Rectal smooth muscle tissue (tissue), 1 donor: ENCODE results near the gene TMEM14A.
"Not testable (repeated sequence)": the region's sequence is repeated elsewhere in the genome, so short reads cannot be mapped to it uniquely, and the experiment has no call there.

Experiments used
- H3K27ac ChIP-seq: one replicate; pipeline ENCODE4 v1.7.0; 2013; ENCODE audit warnings: low read depth, low read length, inconsistent platforms
- H3K27me3 ChIP-seq: one replicate; pipeline ENCODE4 v1.7.0; 2013; ENCODE audit warnings: low read length; ENCODE audit not compliant: control insufficient read depth, insufficient read depth
- H3K36me3 ChIP-seq: one replicate; pipeline ENCODE4 v1.7.0; 2013; ENCODE audit warnings: low read length; ENCODE audit not compliant: control insufficient read depth, insufficient read depth
- H3K4me1 ChIP-seq: one replicate; pipeline ENCODE4 v1.7.0; 2013; ENCODE audit warnings: low read length; ENCODE audit not compliant: control insufficient read depth, insufficient read depth
- H3K4me3 ChIP-seq: one replicate; pipeline ENCODE4 v1.7.0; 2013; ENCODE audit warnings: low read length
- H3K9ac ChIP-seq: one replicate; pipeline ENCODE4 v1.7.0; 2013; ENCODE audit warnings: low read length

Gene TMEM14A

DNA sequence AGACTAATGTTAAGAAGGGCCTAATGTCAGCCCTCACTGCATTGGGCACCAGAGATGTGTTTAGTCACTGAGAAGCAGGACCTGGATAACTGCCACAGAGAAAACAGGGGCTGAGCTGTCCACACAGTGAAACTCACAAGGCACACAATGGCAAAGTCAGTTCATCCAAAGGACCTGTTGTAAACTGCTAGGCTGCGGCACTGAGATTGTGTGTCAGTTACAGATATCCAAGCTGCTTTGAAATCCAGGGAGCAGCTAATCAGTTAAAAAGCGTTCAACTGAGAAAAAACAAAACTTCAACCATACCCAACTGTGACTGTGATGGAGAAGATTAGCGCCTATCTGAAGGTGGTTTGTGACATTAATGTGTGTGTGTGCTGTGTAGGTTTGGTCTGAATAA, 27.8 kb upstream of the TMEM14A start:
- H3K27me3 ChIP-seq = no peaks in the 10 kb centered on the region
- H3K36me3 ChIP-seq = no peaks in the 10 kb centered on the region
- H3K4me1 ChIP-seq = no peaks in the 10 kb centered on the region
- no peak overlapping the region for H3K27ac ChIP-seq
- H3K9ac ChIP-seq = no peak overlapping the region
- no peak overlapping the region for H3K4me3 ChIP-seq

DNA sequence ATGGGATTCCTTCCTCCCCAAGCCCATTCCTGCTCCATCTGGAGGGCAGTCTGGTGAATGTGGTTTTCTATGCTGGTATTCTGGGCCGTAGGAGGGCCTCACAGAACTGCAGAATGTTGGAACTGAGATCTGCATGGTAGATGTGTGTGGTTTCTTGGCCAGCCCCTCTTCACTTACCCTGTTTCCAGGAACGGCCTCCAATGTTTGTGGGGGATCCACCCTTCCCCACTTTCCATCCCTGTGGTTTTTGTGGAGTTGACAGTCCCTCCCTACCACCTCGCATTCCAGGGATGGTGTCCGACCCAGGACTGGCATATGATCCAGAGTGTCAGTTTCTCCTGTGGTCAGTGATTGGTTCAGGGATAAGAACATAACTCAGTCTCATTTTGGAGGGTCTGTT, 26.7 kb upstream of the TMEM14A start:
- Histone ChIP-seq H3K4me3 (no peak overlapping the region), H3K27ac (no peak overlapping the region), H3K36me3 (no peaks in the 10 kb centered on the region), H3K4me1 (no peaks in the 10 kb centered on the region), H3K9ac (no peak overlapping the region), H3K27me3 (no peaks in the 10 kb centered on the region)

- Histone ChIP-seq H3K36me3 (no peaks in the 10 kb centered on the region), H3K9ac (no peak overlapping the region), H3K27me3 (no peaks in the 10 kb centered on the region), H3K4me3 (no peak overlapping the region), H3K27ac (no peak overlapping the region), H3K4me1 (no peaks in the 10 kb centered on the region)
These were observed 24.9 kb upstream of the TMEM14A start for GRCh38 chr6:52645976-52646375.

DNA sequence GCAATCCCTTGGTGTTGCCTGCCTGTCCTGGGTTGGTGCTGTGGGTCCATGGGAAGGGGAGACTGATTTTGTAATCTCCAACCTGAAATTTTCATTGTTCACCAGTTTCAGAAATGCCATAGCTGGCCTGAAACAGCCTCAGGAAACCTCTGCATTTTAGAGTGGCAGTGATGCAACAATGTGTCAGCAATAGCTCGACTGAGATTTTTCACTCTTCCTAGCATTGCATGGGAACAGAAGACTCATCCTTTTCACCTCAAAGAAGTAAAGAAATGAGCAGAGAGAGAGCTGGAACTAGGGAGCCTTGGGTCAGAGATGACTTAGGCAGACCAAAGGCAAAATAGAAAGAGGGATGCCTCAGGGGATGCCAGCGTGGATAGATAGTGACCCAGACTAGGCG, 23.7 kb upstream of the TMEM14A start:
- Histone ChIP-seq H3K27me3 (no peaks in the 10 kb centered on the region), H3K9ac (no peak overlapping the region), H3K4me1 (no peaks in the 10 kb centered on the region), H3K36me3 (no peaks in the 10 kb centered on the region), H3K27ac (no peak overlapping the region), H3K4me3 (no peak overlapping the region)

DNA sequence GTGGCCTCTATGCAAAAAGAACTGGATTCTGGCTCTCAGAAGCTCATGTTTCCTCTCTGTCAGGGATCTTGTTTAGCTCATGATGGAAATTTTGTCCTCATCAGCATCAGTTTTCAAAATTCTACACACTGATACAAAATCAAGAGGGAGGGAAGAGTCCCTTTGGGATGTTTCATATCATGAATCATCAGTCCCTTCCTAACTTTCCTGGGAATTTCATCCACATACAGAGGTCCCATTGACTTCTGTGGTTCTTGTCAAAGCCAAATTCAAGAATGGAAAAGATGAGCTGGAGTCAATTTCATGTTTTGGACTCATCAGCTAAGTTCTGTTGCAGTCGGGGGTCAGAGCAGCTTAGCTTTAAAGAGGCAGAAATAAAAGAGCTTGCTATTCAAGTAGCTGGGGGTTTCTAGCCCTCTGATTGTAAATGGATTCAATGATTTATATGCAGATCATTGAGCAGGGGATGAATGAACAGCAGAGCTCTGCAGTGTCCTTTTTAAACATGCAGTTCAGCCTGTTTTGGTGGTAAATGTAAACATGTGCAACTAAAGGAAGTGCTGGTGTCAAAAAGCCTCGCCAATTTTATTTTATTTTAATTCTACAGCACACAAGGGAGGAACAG, 21.3 kb upstream of the TMEM14A start:
- no peaks in the 10 kb centered on the region for H3K36me3 ChIP-seq
- no peaks in the 10 kb centered on the region for H3K27me3 ChIP-seq
- no peak overlapping the region for H3K4me3 ChIP-seq
- no peak overlapping the region for H3K27ac ChIP-seq
- no peaks in the 10 kb centered on the region for H3K4me1 ChIP-seq
- H3K9ac ChIP-seq = no peak overlapping the region

DNA sequence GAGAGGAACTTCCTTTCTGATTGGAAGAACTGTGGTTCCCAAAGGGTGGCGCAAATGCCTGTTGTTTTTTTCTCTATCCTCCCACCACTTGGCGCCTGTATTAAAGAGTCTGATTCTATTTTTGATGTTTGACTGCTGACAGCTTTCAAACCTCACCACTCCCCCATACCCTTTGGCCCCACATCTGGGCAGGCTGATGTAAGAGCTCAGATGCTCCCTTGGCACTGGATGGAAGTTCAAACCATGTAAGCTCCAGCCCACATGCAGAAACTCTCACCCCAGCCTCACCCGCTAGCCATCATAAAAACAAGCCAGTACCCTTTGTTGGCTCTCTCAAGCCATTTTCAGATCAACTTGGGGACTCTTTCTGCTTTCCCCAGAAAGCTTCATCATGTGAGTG, 20.0 kb upstream of the TMEM14A start:
- no peaks in the 10 kb centered on the region for H3K4me1 ChIP-seq
- H3K4me3 ChIP-seq = no peak overlapping the region
- no peak overlapping the region for H3K27ac ChIP-seq
- H3K9ac ChIP-seq = no peak overlapping the region
- H3K36me3 ChIP-seq = no peaks in the 10 kb centered on the region
- no peaks in the 10 kb centered on the region for H3K27me3 ChIP-seq

DNA sequence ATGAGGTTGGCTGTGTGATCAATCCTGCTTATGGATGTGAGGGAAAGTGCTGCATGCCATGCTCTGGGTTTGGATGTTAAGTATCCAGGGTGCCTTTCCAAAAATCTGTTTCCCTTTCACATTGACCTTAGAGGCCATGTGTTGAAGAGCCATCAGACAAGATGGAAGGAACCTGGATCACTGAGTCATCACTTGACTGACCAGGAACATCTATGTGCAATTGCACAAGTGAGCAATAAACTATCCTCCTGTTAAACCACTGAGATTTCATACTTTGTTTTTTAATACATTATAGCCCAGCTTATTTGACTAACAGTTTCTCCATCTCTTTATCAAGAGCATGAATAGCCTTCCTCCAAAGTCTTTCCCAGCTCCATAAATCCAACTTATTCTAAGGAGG, 17.8 kb upstream of the TMEM14A start:
- Histone ChIP-seq H3K4me1 (no peaks in the 10 kb centered on the region), H3K27ac (no peak overlapping the region), H3K27me3 (no peaks in the 10 kb centered on the region), H3K36me3 (no peaks in the 10 kb centered on the region), H3K9ac (no peak overlapping the region), H3K4me3 (no peak overlapping the region)

- Histone ChIP-seq H3K9ac (no peak overlapping the region), H3K27ac (no peak overlapping the region)
These were observed 16.9 kb upstream of the TMEM14A start for GRCh38 chr6:52654007-52654406.

GRCh38 chr6:52654592-52654991, 16.3 kb upstream of the TMEM14A start:
- Histone ChIP-seq H3K4me3 (no peak overlapping the region), H3K36me3 (no peaks in the 10 kb centered on the region), H3K9ac (no peak overlapping the region), H3K4me1 (no peaks in the 10 kb centered on the region), H3K27me3 (no peaks in the 10 kb centered on the region), H3K27ac (no peak overlapping the region)

More at GRCh38 chr6:52654007-52654406, 16.9 kb upstream of the TMEM14A start:
- Histone ChIP-seq H3K27me3 (no peaks in the 10 kb centered on the region), H3K4me3 (no peak overlapping the region), H3K36me3 (no peaks in the 10 kb centered on the region), H3K4me1 (no peaks in the 10 kb centered on the region)

- not testable (repeated sequence) for H3K27me3 ChIP-seq, H3K9ac ChIP-seq, H3K4me1 ChIP-seq, H3K4me3 ChIP-seq, H3K27ac ChIP-seq, H3K36me3 ChIP-seq
These were observed 15.0 kb upstream of the TMEM14A start for GRCh38 chr6:52655941-52656340.

DNA sequence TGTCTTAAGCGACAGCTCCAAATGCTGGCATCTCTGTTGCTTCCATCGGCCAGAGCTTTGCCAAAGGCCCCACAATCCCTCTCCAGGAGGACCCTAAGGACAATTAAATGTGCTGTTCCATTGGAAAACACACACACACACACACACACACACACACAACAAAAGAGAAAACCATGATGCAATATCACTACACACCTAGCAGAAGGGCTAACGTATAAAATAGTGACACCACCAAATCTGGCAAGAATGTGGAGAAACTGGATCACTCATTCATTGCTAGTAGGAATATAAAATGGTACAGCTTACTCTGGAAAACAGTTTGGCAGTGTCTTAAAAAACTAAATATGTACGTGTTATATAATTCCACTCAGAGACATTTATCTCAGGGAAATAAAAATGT, 13.0 kb upstream of the TMEM14A start:
- no peaks in the 10 kb centered on the region for H3K36me3 ChIP-seq
- H3K4me1 ChIP-seq = no peaks in the 10 kb centered on the region
- H3K27ac ChIP-seq = no peak overlapping the region
- no peaks in the 10 kb centered on the region for H3K27me3 ChIP-seq
- H3K9ac ChIP-seq = no peak overlapping the region
- H3K4me3 ChIP-seq = no peak overlapping the region

DNA sequence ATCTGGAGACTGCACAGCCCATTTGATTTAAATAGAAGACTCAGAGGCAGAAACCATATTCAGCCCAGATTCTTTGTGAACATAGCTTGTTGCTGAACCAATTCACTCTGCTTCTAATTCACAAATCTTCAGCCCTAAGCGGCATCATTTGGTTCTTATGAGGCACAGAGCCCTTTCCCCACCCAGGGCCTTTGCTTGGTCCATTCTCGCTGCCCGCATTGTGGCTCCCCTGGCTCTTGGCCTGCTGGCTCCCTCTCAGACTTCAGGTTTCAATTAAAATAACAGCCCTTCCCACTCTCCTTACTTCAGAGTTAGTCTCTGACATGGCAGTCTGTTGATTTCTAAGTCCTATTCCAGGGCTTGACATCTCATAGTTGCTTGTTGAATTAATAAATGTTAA, 9.4 kb upstream of the TMEM14A start:
- Histone ChIP-seq H3K27me3 (no peaks in the 10 kb centered on the region), H3K4me1 (no peaks in the 10 kb centered on the region), H3K27ac (no peak overlapping the region), H3K36me3 (no peaks in the 10 kb centered on the region), H3K4me3 (no peak overlapping the region), H3K9ac (no peak overlapping the region)

DNA sequence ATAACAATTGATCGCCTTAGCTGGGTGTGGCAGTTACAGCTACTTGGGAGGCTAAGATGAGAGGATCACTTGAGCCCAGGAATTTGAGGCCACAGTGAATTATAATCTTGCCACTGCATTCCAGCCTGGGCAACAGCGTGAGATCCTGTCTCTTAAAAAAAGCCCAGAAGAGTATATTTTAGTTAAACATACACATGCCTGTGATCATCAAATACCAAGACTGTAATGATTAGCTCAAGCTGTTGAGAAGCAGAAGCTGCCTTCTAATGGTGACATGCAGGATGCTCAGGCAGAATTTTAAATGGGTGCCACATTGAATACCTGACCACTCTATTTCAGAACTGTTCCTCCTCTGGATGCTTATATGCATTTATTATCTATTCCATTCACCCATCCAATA, 8.9 kb upstream of the TMEM14A start:
- Histone ChIP-seq H3K9ac (no peak overlapping the region), H3K27ac (no peak overlapping the region), H3K4me3 (no peak overlapping the region), H3K36me3 (no peaks in the 10 kb centered on the region), H3K27me3 (no peaks in the 10 kb centered on the region), H3K4me1 (no peaks in the 10 kb centered on the region)
